ENCODE results near the gene PPP1R37. TPM values are rescaled to one million over a fixed set of nuclear protein-coding genes. Genes with fewer than 3 reads are reported as not detected.

Gene PPP1R37
- total RNA-seq, 4 donors from 2014 or later = 34.9 to 59.7 (median 42.9) TPM

- Histone ChIP-seq H3K4me3 (replicated peaks in 1 of 3) (no peak overlapping the region), H3K36me3 (no peaks in the 10 kb centered on the region), H3K9me3 (no peaks in the 10 kb centered on the region), H3K4me1 (peaks cover 12 to 29% of the 10 kb centered on the region in 2 donors), H3K27me3 (no peaks in the 10 kb centered on the region), H3K27ac (no peak overlapping the region)
- WGBS, 2 donors = 70 to 81% methylated on average over 7 to 10 of the region's 13 CpGs
- DNase-seq = no peak
- intact Hi-C loops (cut with DNase I) = no loop called here
- no peak for TF ChIP-seq POLR2A (IDR thresholded peaks at IDR 0.05)
- no peak for TF ChIP-seq CTCF (IDR thresholded peaks at IDR 0.05)
Observed at GRCh38 chr19:45130888-45131615, 38.1 kb downstream of the PPP1R37 start.

- Histone ChIP-seq H3K27ac (peak overlapping the region in 2 of 3 donors; percentile 21 to 39), H3K9me3 (no peaks in the 10 kb centered on the region), H3K27me3 (no peaks in the 10 kb centered on the region), H3K36me3 (no peaks in the 10 kb centered on the region), H3K4me3 (replicated peaks in 1 of 3) (no peak overlapping the region), H3K4me1 (peaks cover 32 to 52% of the 10 kb centered on the region in 2 donors)
- no peak for DNase-seq
- WGBS, 2 donors = 91 to 95% methylated on average over 7 to 8 of the region's 8 CpGs
- TF ChIP-seq POLR2A (IDR thresholded peaks at IDR 0.05) = no peak
- no peak for TF ChIP-seq CTCF (IDR thresholded peaks at IDR 0.05)
- intact Hi-C loops (cut with DNase I) = no loop called here
Observed at GRCh38 chr19:45133661-45134060, 40.7 kb downstream of the PPP1R37 start.

- WGBS, 2 donors = 94% methylated on average over 21 of the region's 21 CpGs
- Histone ChIP-seq H3K4me3 (replicated peaks in 1 of 3) (no peak overlapping the region), H3K27ac (peak overlapping the region; percentile 27 to 55 (median 38)), H3K27me3 (no peaks in the 10 kb centered on the region), H3K36me3 (no peaks in the 10 kb centered on the region), H3K9me3 (no peaks in the 10 kb centered on the region), H3K4me1 (peaks cover 32 to 61% of the 10 kb centered on the region in 2 donors)
- intact Hi-C loops (cut with DNase I) = no loop called here
- DNase-seq = no peak
- TF ChIP-seq POLR2A (IDR thresholded peaks at IDR 0.05) (no peak), CTCF (IDR thresholded peaks at IDR 0.05) (no peak)
Observed at GRCh38 chr19:45135176-45135885, 42.4 kb downstream of the PPP1R37 start.

GRCh38 chr19:45136507-45137178, 43.7 kb downstream of the PPP1R37 start:
- Histone ChIP-seq H3K9me3 (no peaks in the 10 kb centered on the region), H3K27ac (peak overlapping the region in 2 of 3 donors; percentile 42 to 69), H3K4me1 (peaks cover 32 to 61% of the 10 kb centered on the region in 2 donors), H3K36me3 (no peaks in the 10 kb centered on the region), H3K27me3 (no peaks in the 10 kb centered on the region), H3K4me3 (replicated peaks in 1 of 3) (no peak overlapping the region)
- intact Hi-C loops (cut with DNase I) = no loop called here
- 64 to 65% methylated on average over 9 to 12 of the region's 12 CpGs for WGBS, 2 donors
- peak in 1 of 2 donors; percentile 37 for DNase-seq
- no peak for TF ChIP-seq POLR2A (IDR thresholded peaks at IDR 0.05)
- TF ChIP-seq CTCF (IDR thresholded peaks at IDR 0.05) = no peak

Data from thyroid gland (tissue), 4 donors.